ENCODE measurements around the gene ARSA. TPM values are rescaled to one million over a fixed set of nuclear protein-coding genes. Genes with fewer than 3 reads are reported as not detected.
A peak's percentile ranks its signal among the peaks of the same experiment; 100 is the strongest.

The ARSA gene
- 34.8 TPM for total RNA-seq (2013)
- polyA plus RNA-seq (10 to 100 TPM; 11.9 to 85.2 (median 12.1) TPM), polyA minus RNA-seq (21.1 and 28.6 TPM in 2 replicates), total RNA-seq (5.6 to 27.7 (median 15.3) reads per million in 11 experiments)

DNA sequence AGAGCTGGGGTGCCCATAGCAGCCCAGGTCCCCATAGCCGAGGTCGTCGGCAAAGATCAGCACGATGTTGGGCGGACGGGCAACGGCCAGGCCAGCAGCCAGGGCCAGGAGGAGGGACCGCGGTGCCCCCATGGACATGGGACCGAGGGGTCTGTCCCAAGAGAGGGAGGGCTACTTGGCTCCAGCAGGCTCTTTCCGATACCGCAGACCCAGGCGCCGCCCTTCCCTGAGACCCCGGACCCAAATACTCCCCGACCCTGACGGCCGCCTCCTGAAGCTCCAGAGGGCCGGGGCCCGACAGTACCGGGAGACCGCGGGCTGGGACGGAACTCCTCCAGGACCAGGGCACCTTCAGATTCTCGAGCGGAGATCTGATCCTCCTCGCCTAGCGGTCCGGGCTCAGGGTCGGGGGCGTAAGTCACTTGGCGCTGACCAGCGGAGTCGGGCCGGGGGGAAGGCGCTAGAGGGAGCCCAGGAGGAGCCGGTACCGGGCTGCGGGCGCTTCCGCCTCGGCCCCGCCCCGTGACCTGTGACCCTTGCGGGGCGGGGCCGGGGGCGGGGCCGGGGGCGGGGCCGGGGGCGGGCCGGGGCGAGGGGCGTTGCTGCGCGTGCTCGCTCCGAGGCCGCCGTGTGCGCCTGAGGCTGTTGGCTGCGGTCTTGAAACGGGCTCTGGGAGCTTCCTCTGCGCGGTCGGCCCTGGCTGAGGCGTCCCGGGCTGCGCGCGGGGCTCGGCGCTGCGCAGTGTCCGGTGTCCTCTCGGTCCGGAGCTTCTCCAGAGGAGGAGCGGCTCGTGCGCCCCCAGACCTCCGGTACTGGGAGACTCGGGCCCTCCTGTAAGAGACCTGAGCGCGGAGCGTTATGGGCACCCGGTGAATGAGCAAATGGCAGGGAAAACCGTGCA is at the start of gene ARSA:
Gene ARSA, minus strand, starts transcription at position 511 of the 901 bp plus-strand sequence. Its CDS starts 373 bp downstream, at position 138.
- peak within 1 kb of the TSS; percentile 79 for H3K9ac ChIP-seq (ENCODE audit: insufficient read depth, low read length, poor library complexity, severe bottlenecking)
- H3K4me2 ChIP-seq (replicated peaks; ENCODE audit: extremely low read depth, low read length, poor library complexity, severe bottlenecking) = peak within 1 kb of the TSS; percentile 87
- 4% methylated on average over 76 of the region's 88 CpGs for WGBS (ENCODE audit: insufficient coverage)
- H3K27ac Mint-ChIP-seq = peak within 1 kb of the TSS; percentile 38 to 83 (median 65)
- intact Hi-C loops (cut with micrococcal nuclease) = loop anchor here (2.0 to 5.0 kb wide), 3 partner anchors 46 to 121 kb away; partner anchors contain the start of genes LMF2 (in 2 of the 2), CHKB (in 1 of the 2) and NCAPH2 (in 1 of the 2)
- peak within 1 kb of the TSS; percentile 45 to 74 for H3K27ac ChIP-seq (ENCODE audit: low read depth in 1 of 2, low read length in 2 of 2)
- peaks cover 9 to 14% of the 10 kb centered on the region in 2 donors for H3K36me3 ChIP-seq (replicated peaks in 1 of 2; ENCODE audit: control insufficient read depth in 1 of 2, insufficient read depth in 2 of 2, low read length in 2 of 2)
- peaks cover 8% of the 10 kb centered on the region for H4K20me1 ChIP-seq (ENCODE audit: insufficient read depth, low read length)
- peaks cover 14 to 25% of the 10 kb centered on the region in 2 donors for H3K36me3 Mint-ChIP-seq
- H3K9me3 Mint-ChIP-seq = no peaks in the 10 kb centered on the region
- peaks cover 22 to 29% of the 10 kb centered on the region in 2 donors for H3K4me1 ChIP-seq (ENCODE audit: control insufficient read depth in 1 of 2, insufficient read depth in 2 of 2, low read length in 2 of 2)
- H3K4me3 Mint-ChIP-seq = peak within 1 kb of the TSS; percentile 82 to 87
- H3K4me1 Mint-ChIP-seq = peaks cover 23% of the 10 kb centered on the region
- TF ChIP-seq, protein P1, sequence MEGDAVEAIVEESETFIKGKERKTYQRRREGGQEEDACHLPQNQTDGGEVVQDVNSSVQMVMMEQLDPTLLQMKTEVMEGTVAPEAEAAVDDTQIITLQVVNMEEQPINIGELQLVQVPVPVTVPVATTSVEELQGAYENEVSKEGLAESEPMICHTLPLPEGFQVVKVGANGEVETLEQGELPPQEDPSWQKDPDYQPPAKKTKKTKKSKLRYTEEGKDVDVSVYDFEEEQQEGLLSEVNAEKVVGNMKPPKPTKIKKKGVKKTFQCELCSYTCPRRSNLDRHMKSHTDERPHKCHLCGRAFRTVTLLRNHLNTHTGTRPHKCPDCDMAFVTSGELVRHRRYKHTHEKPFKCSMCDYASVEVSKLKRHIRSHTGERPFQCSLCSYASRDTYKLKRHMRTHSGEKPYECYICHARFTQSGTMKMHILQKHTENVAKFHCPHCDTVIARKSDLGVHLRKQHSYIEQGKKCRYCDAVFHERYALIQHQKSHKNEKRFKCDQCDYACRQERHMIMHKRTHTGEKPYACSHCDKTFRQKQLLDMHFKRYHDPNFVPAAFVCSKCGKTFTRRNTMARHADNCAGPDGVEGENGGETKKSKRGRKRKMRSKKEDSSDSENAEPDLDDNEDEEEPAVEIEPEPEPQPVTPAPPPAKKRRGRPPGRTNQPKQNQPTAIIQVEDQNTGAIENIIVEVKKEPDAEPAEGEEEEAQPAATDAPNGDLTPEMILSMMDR (IDR thresholded peaks at IDR 0.05) = peak; percentile 28
- peak; percentile 81 to 89 (median 81) for DNase-seq
- H3K4me3 ChIP-seq (replicated peaks in 1 of 3; ENCODE audit: low read depth in 2 of 3, low read length in 3 of 3) = peak within 1 kb of the TSS; percentile 89 to 96 (median 96)
- no peaks in the 10 kb centered on the region for H3K9me3 ChIP-seq (replicated peaks in 1 of 2; ENCODE audit: control insufficient read depth in 1 of 2, insufficient read depth in 1 of 2, low read length in 2 of 2)
- H2AFZ ChIP-seq (ENCODE audit: insufficient read depth, low read depth, low read length, poor library complexity, severe bottlenecking) = peak within 1 kb of the TSS; percentile 98
- no peaks in the 10 kb centered on the region for H3K27me3 ChIP-seq (ENCODE audit: control insufficient read depth in 2 of 2, insufficient read depth in 2 of 2, low read length in 2 of 2)
- H3K27me3 Mint-ChIP-seq (ENCODE audit: low read depth in 3 of 3) = peaks cover 0 to 4% (median 3%) of the 10 kb centered on the region in 3 donors
- peaks cover 10% of the 10 kb centered on the region for H3K79me2 ChIP-seq (ENCODE audit: insufficient read depth, low read length)

DNA sequence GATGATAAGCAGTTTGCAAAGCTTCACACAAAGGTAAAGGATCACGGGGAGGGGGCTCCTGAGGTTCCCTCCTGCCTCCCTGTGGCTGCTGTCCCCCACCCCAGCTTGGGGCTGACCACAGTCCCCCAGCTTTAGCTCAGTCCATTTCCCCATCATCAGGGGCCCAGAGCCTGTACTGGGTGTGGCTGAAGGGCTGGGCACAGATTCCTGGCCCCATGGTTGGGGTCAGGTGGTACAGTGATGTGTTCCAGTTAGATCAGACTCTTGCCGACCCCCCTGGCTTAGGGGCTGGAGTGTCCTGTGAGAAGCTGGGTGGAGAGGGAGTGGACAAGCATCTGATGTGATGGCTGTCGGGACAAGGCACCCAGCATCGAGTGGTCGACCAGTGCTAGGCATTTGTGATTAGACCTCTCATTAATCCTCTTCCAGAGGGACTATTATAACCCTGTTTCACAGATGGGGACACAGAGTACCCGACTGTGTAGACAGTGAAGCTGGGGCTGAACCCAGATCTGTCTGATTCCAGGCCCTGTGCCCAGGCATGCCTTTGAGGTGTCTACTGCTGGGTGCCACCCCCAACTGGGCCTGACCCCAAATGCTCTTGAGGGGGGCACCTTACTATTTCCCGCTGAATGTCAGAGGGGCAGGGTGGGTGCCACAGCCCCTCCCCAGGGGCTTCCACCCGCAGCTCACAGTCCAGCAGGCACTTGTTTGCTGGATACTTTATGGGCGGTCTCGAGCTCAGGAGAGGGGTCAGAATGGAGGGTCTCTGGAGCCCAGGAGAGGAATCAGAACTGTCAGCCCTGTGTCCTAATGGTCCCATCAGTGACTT is 48.9 kb upstream of the ARSA start:
- H3K4me1 Mint-ChIP-seq = peaks cover 13% of the 10 kb centered on the region
- H3K4me3 Mint-ChIP-seq = peak overlapping the region in 1 of 2 donors; percentile 42
- Histone ChIP-seq H3K4me2 (replicated peaks; ENCODE audit: extremely low read depth, low read length, poor library complexity, severe bottlenecking) (no peak overlapping the region), H3K4me1 (ENCODE audit: control insufficient read depth in 1 of 2, insufficient read depth in 2 of 2, low read length in 2 of 2) (peaks cover 12 to 14% of the 10 kb centered on the region in 2 donors), H3K27ac (ENCODE audit: low read depth in 1 of 2, low read length in 2 of 2) (no peak overlapping the region), H3K9me3 (replicated peaks in 1 of 2; ENCODE audit: control insufficient read depth in 1 of 2, insufficient read depth in 1 of 2, low read length in 2 of 2) (peaks cover 7 to 16% of the 10 kb centered on the region in 2 donors), H4K20me1 (ENCODE audit: insufficient read depth, low read length) (no peaks in the 10 kb centered on the region), H3K4me3 (replicated peaks in 1 of 3; ENCODE audit: low read depth in 2 of 3, low read length in 3 of 3) (no peak overlapping the region), H3K27me3 (ENCODE audit: control insufficient read depth in 2 of 2, insufficient read depth in 2 of 2, low read length in 2 of 2) (peaks cover 18 to 36% of the 10 kb centered on the region in 2 donors), H3K79me2 (ENCODE audit: insufficient read depth, low read length) (no peaks in the 10 kb centered on the region), H2AFZ (ENCODE audit: insufficient read depth, low read depth, low read length, poor library complexity, severe bottlenecking) (no peak overlapping the region), H3K36me3 (replicated peaks in 1 of 2; ENCODE audit: control insufficient read depth in 1 of 2, insufficient read depth in 2 of 2, low read length in 2 of 2) (no peaks in the 10 kb centered on the region), H3K9ac (ENCODE audit: insufficient read depth, low read length, poor library complexity, severe bottlenecking) (no peak overlapping the region)
- H3K9me3 Mint-ChIP-seq = peaks cover 0 to 20% (median 14%) of the 10 kb centered on the region in 7 donors
- peaks cover 0 to 4% of the 10 kb centered on the region in 2 donors for H3K36me3 Mint-ChIP-seq
- H3K27ac Mint-ChIP-seq = no peak overlapping the region
- TF ChIP-seq, protein P1 (IDR thresholded peaks at IDR 0.05) = no peak
- peaks cover 32 to 43% (median 40%) of the 10 kb centered on the region in 3 donors for H3K27me3 Mint-ChIP-seq (ENCODE audit: low read depth in 3 of 3)
- no peak for DNase-seq
- 86% methylated on average over 7 of the region's 10 CpGs for WGBS (ENCODE audit: insufficient coverage)
- intact Hi-C loops (cut with micrococcal nuclease) = no loop called here

All from CD14-positive monocyte (primary cell).